Vagina (tissue), 2 donors: ENCODE measurements around the gene BNIP1.

ENCODE experiments used
- CTCF ChIP-seq, 3 experiments: fragments of 450-650 bp in 2 of 3; fragments of 200-600 bp in 1 of 3; sonication (generic) in 1 of 3; IDR thresholded peaks; one replicate each; pipeline ENCODE4 v1.5.1; 2017 to 2019; ENCODE audit warnings: antibody characterized with exemption in 3 of 3, mild to moderate bottlenecking in 2 of 3, moderate library complexity in 2 of 3
- POLR2A ChIP-seq, 2 donors: fragments of 450-650 bp; IDR thresholded peaks; one replicate each; pipeline ENCODE4 v1.6.1; 2017; ENCODE audit warnings: antibody characterized with exemption in 2 of 2, mild to moderate bottlenecking in 2 of 2, moderate library complexity in 2 of 2
- POLR2AphosphoS5 ChIP-seq, 2 donors: sonication (generic); formaldehyde crosslinking; IDR thresholded peaks; one replicate each; pipeline ENCODE4 v1.9.0; 2017; ENCODE audit warnings: antibody characterized with exemption in 2 of 2, mild to moderate bottlenecking in 2 of 2, low read depth in 1 of 2; ENCODE audit not compliant: insufficient read depth in 1 of 2

GRCh38 chr5:173178369-173178910, 34.1 kb downstream of the BNIP1 start:
- TF ChIP-seq CTCF (IDR thresholded peaks at IDR 0.05) (no peak), POLR2A (IDR thresholded peaks at IDR 0.05) (no peak), POLR2AphosphoS5 (IDR thresholded peaks at IDR 0.05; ENCODE audit: insufficient read depth in 1 of 2, low read depth in 1 of 2) (no peak)
